TTC549 (cell line): ENCODE data around the gene PRSS21.

Source experiments
- FAIRE-seq: peaks from 2 replicates; lab custom pipeline; 2012; peaks lifted over from hg19 to GRCh38; lab: Jason Lieb, UNC

PRSS21 gene

GRCh38 chr16:2845116-2845515 lies 28.1 kb downstream of the PRSS21 start:
- no peak for FAIRE-seq

- FAIRE-seq: no peak
These were observed 29.7 kb downstream of the PRSS21 start for GRCh38 chr16:2846511-2847310.

- no peak for FAIRE-seq
These were observed 32.1 kb downstream of the PRSS21 start for GRCh38 chr16:2848933-2849725.

- no peak for FAIRE-seq
These were observed 35.1 kb downstream of the PRSS21 start for GRCh38 chr16:2852003-2852730.

- no peak for FAIRE-seq
These were observed 35.9 kb downstream of the PRSS21 start for GRCh38 chr16:2852731-2853507.

- no peak for FAIRE-seq
These were observed 36.6 kb downstream of the PRSS21 start for GRCh38 chr16:2853531-2854073.

GRCh38 chr16:2854700-2855309 lies 37.8 kb downstream of the PRSS21 start:
- FAIRE-seq: no peak

- no peak for FAIRE-seq
These were observed 38.5 kb downstream of the PRSS21 start for GRCh38 chr16:2855536-2855935.

- FAIRE-seq: no peak
These were observed 39.1 kb downstream of the PRSS21 start for GRCh38 chr16:2856061-2856670.

GRCh38 chr16:2856686-2857450 lies 39.8 kb downstream of the PRSS21 start:
- no peak for FAIRE-seq

- FAIRE-seq: no peak
These were observed 40.6 kb downstream of the PRSS21 start, which contains the start of gene PRSS22 for GRCh38 chr16:2857451-2858244. Gene PRSS22 (minus strand): TSS chr16:2858170. CDS start chr16:2858104, 66 bp downstream.

- no peak for FAIRE-seq
These were observed 41.4 kb downstream of the PRSS21 start for GRCh38 chr16:2858245-2859025.

GRCh38 chr16:2859686-2860265 lies 42.7 kb downstream of the PRSS21 start:
- FAIRE-seq: no peak

- FAIRE-seq: no peak
These were observed 44.0 kb downstream of the PRSS21 start for GRCh38 chr16:2860826-2861567.

GRCh38 chr16:2865651-2866050 lies 48.6 kb downstream of the PRSS21 start:
- no peak for FAIRE-seq

GRCh38 chr16:2866431-2866830 lies 49.4 kb downstream of the PRSS21 start:
- no peak for FAIRE-seq

GRCh38 chr16:2867661-2867986 lies 50.6 kb downstream of the PRSS21 start:
- no peak for FAIRE-seq
